BLaER1 treated with 17β-estradiol and CSF1 and Interleukin-3, amounts not matched to agents 10 nM and 100 nM (cell line): ENCODE data around the gene C15orf62.

Experiments used
- H3K27ac ChIP-seq, 11 experiments: shearing (Covaris generic); formaldehyde crosslinking; 2 replicates each; pipeline ENCODE4 v1.8.1; 2022
- H3K27me3 ChIP-seq, 11 experiments: shearing (Covaris generic); formaldehyde crosslinking; 2 replicates each; pipeline ENCODE4 v1.8.1; 2022
- H3K36me3 ChIP-seq, 11 experiments: shearing (Covaris generic); formaldehyde crosslinking; 2 replicates each; pipeline ENCODE4 v1.8.1; 2022
- H3K4me1 ChIP-seq, 10 experiments: shearing (Covaris generic); formaldehyde crosslinking; 2 replicates each; pipeline ENCODE4 v1.8.1; 2022
- H3K4me2 ChIP-seq, 11 experiments: shearing (Covaris generic); formaldehyde crosslinking; 2 replicates each; pipeline ENCODE4 v1.8.1; 2022
- H3K4me3 ChIP-seq, 10 experiments: shearing (Covaris generic); formaldehyde crosslinking; 2 replicates each; pipeline ENCODE4 v1.8.1; 2022
- H3K9ac ChIP-seq, 11 experiments: shearing (Covaris generic); formaldehyde crosslinking; 2 replicates each; pipeline ENCODE4 v1.8.1; 2022
- H3K9me3 ChIP-seq, 11 experiments: shearing (Covaris generic); formaldehyde crosslinking; replicated peaks in 1 of 11; 2 replicates each; pipeline ENCODE4 v1.8.1; 2022
- H4K20me1 ChIP-seq, 11 experiments: shearing (Covaris generic); formaldehyde crosslinking; 2 replicates each; pipeline ENCODE4 v1.8.1; 2022
- Cebpa-rat ChIP-seq, 11 experiments: shearing (Covaris generic); IDR thresholded peaks; 2 replicates each; pipeline ENCODE4 v1.8.1; 2022

The C15orf62 gene

GRCh38 chr15:40762919-40763800 is 6.6 kb upstream of the C15orf62 start:
- Histone ChIP-seq H3K4me3 (peak overlapping the region; percentile 62 to 76 (median 66)), H3K27me3 (peaks cover 0 to 23% (median 6%) of the 10 kb centered on the region in 11 experiments; a peak in 9 of 22 replicates), H3K4me2 (peak overlapping the region; percentile 98 to 100 (median 99)), H3K9me3 (no peaks in the 10 kb centered on the region), H3K9ac (peak overlapping the region; percentile 55 to 82 (median 75)), H4K20me1 (peaks cover 0 to 33% (median 10%) of the 10 kb centered on the region in 11 experiments; a peak in 9 of 22 replicates), H3K4me1 (peaks cover 45 to 68% (median 56%) of the 10 kb centered on the region in 10 experiments), H3K36me3 (peaks cover 0 to 13% (median 0%) of the 10 kb centered on the region in 11 experiments; a peak in 3 of 22 replicates), H3K27ac (peak overlapping the region; percentile 21 to 97 (median 56); a peak in 21 of 22 replicates)
- no peak for TF ChIP-seq Cebpa-rat (IDR thresholded peaks at IDR 0.05)

DNA sequence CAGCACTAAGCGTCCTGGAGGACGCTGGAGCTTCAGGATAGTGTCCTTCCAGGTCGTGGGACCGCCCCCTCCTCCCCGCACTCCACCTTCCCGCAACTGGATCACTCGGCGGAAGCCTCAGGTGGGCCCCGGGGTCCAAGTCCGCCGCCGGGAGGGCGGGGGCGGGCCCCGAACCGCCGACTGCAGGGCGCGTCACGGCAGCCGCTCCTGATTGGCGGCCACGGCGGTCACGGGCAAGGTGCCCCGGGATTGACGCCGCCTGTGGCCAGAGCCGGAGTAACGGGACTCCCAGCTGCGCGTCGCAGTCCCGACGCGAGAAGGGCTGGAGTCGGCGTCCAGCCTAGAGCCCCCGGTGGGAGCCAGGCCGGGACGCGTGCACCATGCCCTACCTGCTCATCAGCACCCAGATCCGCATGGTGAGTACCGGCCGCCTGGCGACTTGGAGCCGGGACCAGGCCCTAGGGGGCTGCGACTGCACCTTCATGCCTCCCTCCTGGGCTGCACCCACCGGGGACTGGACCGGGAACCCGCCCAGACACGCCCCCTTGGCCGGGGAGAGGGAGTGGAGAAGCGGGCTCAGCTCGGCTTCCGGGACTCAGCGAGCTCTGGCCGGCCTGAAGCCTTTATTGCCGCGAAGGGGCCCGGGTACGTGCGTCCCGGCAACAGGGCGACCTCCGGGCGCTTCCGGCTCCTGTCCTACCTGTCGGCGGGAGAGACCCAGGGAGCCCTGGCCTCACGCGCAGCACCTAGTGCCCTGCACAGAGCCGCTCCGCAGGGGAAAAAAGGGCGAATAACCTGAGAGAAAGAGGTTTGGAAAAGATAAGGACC is 5.8 kb upstream of the C15orf62 start, which contains the start of gene GCHFR:
GCHFR (plus strand) TSS at position 268 of the 828 bp plus-strand sequence; CDS start at position 381, 113 bp downstream.
- H3K27me3 ChIP-seq: peaks cover 0 to 23% (median 6%) of the 10 kb centered on the region in 11 experiments; a peak in 9 of 22 replicates
- peaks cover 4 to 41% (median 18%) of the 10 kb centered on the region in 11 experiments; a peak in 13 of 22 replicates for H4K20me1 ChIP-seq
- no peaks in the 10 kb centered on the region for H3K9me3 ChIP-seq
- peak within 1 kb of the TSS; percentile 55 to 82 (median 75) for H3K9ac ChIP-seq
- peaks cover 54 to 75% (median 65%) of the 10 kb centered on the region in 10 experiments for H3K4me1 ChIP-seq
- peak within 1 kb of the TSS; percentile 62 to 76 (median 66) for H3K4me3 ChIP-seq
- peak within 1 kb of the TSS; percentile 21 to 97 (median 56); a peak in 21 of 22 replicates for H3K27ac ChIP-seq
- peak within 1 kb of the TSS; percentile 98 to 100 (median 99) for H3K4me2 ChIP-seq
- H3K36me3 ChIP-seq: peaks cover 0 to 13% (median 0%) of the 10 kb centered on the region in 11 experiments; a peak in 3 of 22 replicates
- no peak for TF ChIP-seq Cebpa-rat (IDR thresholded peaks at IDR 0.05)

- peak overlapping the region; percentile 98 to 100 (median 99) for H3K4me2 ChIP-seq
- peak overlapping the region; percentile 55 to 82 (median 75); a peak in 21 of 22 replicates for H3K9ac ChIP-seq
- TF ChIP-seq Cebpa-rat (IDR thresholded peaks at IDR 0.05): no peak; a peak in 1 of 22 replicates
- no peaks in the 10 kb centered on the region for H3K9me3 ChIP-seq
- peaks cover 60 to 82% (median 71%) of the 10 kb centered on the region in 10 experiments for H3K4me1 ChIP-seq
- H4K20me1 ChIP-seq: peaks cover 5 to 48% (median 24%) of the 10 kb centered on the region in 11 experiments; a peak in 14 of 22 replicates
- H3K36me3 ChIP-seq: peaks cover 0 to 13% (median 0%) of the 10 kb centered on the region in 11 experiments; a peak in 3 of 22 replicates
- H3K27me3 ChIP-seq: peaks cover 0 to 23% (median 6%) of the 10 kb centered on the region in 11 experiments; a peak in 9 of 22 replicates
- H3K27ac ChIP-seq: peak overlapping the region in 10 of 11 experiments; percentile 39 to 97 (median 57); a peak in 20 of 22 replicates
- peak overlapping the region; percentile 62 to 76 (median 66) for H3K4me3 ChIP-seq
Observed at GRCh38 chr15:40764629-40765103, 5.1 kb upstream of the C15orf62 start.

GRCh38 chr15:40766194-40766815 is 3.5 kb upstream of the C15orf62 start:
- peaks cover 0 to 23% (median 6%) of the 10 kb centered on the region in 11 experiments; a peak in 9 of 22 replicates for H3K27me3 ChIP-seq
- H3K4me2 ChIP-seq: peak overlapping the region; percentile 98 to 100 (median 99); a peak in 21 of 22 replicates
- H3K9me3 ChIP-seq: no peaks in the 10 kb centered on the region
- H3K4me3 ChIP-seq: no peak overlapping the region
- H3K9ac ChIP-seq: peak overlapping the region in 4 of 11 experiments; percentile 43 to 82 (median 66); a peak in 8 of 22 replicates
- H3K4me1 ChIP-seq: peaks cover 77 to 91% (median 88%) of the 10 kb centered on the region in 10 experiments
- peaks cover 0 to 13% (median 0%) of the 10 kb centered on the region in 11 experiments; a peak in 3 of 22 replicates for H3K36me3 ChIP-seq
- H4K20me1 ChIP-seq: peaks cover 10 to 64% (median 39%) of the 10 kb centered on the region in 11 experiments; a peak in 16 of 22 replicates
- peak overlapping the region in 4 of 11 experiments; percentile 64 to 97 (median 82); a peak in 6 of 22 replicates for H3K27ac ChIP-seq
- TF ChIP-seq Cebpa-rat (IDR thresholded peaks at IDR 0.05): no peak

DNA sequence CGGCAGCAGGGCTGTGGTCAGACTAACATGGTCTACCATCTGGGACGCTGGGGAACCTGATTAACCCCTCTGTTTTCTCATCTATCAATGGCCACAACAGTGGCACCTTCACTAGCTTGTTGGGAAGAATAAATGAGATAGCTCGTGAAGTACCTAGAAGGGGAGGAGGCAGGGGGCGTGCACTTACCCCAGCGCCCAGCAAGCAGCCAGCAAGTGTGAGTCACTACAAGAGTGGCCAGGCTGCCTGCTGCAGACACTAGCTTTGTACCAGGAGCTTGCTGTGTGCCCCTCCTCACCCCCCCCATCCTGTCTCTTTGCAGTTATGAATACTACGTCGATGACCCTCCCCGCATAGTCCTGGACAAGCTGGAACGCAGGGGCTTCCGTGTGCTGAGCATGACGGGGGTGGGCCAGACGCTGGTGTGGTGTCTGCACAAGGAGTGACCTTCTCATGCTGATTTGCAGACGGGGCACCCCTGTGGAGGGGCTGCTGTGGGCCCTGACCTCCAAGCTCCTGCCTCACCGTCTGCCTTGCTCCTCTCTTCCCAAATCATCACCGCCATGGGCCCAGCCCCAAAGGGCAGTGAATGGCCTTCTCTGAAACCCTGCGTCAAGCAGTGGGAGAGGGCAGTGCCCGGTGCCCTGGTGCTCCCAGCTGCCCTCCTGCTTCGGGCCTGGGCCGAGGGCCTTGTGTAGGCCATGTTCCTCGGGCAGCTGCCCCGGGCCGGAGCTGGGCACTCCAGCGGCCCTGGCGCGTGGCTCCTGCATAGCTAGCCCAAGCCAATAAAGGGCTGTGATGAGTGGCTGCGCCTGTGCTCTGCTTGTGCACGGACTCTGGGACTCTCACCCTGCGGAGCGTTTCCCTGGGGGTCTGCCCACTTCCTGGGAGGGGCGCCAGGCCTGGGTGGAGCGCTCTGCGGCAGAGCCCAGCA is 2.6 kb upstream of the C15orf62 start:
- Histone ChIP-seq H3K4me2 (peak overlapping the region; percentile 90 to 100 (median 99)), H3K27me3 (peaks cover 0 to 23% (median 6%) of the 10 kb centered on the region in 11 experiments; a peak in 9 of 22 replicates), H3K36me3 (peaks cover 0 to 18% (median 0%) of the 10 kb centered on the region in 11 experiments; a peak in 3 of 22 replicates), H3K4me3 (peak overlapping the region in 2 of 10 experiments; percentile 3 to 42; a peak in 4 of 20 replicates), H4K20me1 (peaks cover 10 to 73% (median 46%) of the 10 kb centered on the region in 11 experiments; a peak in 16 of 22 replicates), H3K9ac (peak overlapping the region in 7 of 11 experiments; percentile 3 to 87 (median 79); a peak in 11 of 22 replicates), H3K9me3 (no peaks in the 10 kb centered on the region), H3K27ac (peak overlapping the region in 4 of 11 experiments; percentile 87 to 97 (median 92); a peak in 7 of 22 replicates), H3K4me1 (peaks cover 85 to 100% (median 96%) of the 10 kb centered on the region in 10 experiments)
- no peak for TF ChIP-seq Cebpa-rat (IDR thresholded peaks at IDR 0.05)

DNA sequence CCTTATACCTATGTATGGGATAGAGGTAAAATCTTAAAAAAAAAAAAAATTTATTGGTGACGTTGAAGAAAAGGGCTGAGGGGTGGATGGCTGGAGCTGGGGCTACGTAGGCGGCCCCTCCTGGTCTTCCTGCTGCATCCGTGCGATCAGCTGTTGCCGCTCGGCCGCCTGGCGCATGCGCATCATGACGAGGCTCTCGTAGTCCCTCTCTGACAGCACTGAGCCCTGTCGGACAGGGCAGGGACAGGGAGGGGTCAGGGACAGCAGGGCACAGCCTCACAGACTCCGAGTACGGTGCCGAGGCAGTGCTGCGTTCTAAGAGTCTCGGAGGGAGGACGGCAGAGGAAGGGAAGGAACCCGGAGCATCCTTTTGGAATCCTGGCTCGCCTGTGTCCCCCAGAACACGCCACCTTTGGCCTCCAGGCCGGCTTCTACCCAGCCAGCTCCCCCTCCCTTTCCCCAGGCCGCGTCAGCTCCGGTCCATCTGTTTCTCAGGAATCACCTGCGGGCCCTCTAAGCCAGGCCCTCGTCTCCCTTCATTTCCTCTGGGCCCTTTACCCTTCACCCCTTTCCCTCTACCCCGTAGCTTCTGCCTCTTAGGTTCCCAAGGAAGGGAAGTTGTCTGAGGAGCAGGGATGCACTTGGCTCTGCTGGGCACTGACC is 1.8 kb upstream of the C15orf62 start:
- peaks cover 10 to 80% (median 52%) of the 10 kb centered on the region in 11 experiments; a peak in 16 of 22 replicates for H4K20me1 ChIP-seq
- peaks cover 0 to 21% (median 6%) of the 10 kb centered on the region in 11 experiments; a peak in 9 of 22 replicates for H3K27me3 ChIP-seq
- no peaks in the 10 kb centered on the region for H3K9me3 ChIP-seq
- H3K27ac ChIP-seq: peak overlapping the region in 7 of 11 experiments; percentile 65 to 97 (median 87); a peak in 11 of 22 replicates
- no peak for TF ChIP-seq Cebpa-rat (IDR thresholded peaks at IDR 0.05)
- peak overlapping the region in 9 of 11 experiments; percentile 34 to 87 (median 67); a peak in 16 of 22 replicates for H3K9ac ChIP-seq
- H3K4me1 ChIP-seq: peaks cover 87 to 100% (median 100%) of the 10 kb centered on the region in 10 experiments
- peaks cover 0 to 21% (median 4%) of the 10 kb centered on the region in 11 experiments; a peak in 9 of 22 replicates for H3K36me3 ChIP-seq
- peak overlapping the region in 6 of 10 experiments; percentile 2 to 55 (median 40); a peak in 7 of 20 replicates for H3K4me3 ChIP-seq
- peak overlapping the region; percentile 90 to 100 (median 99) for H3K4me2 ChIP-seq
